Mucosa of descending colon (tissue), 3 donors: ENCODE measurements around the gene PTPRE. TPM values are rescaled to one million over a fixed set of nuclear protein-coding genes. Genes with fewer than 3 reads are reported as not detected.
A peak's percentile ranks its signal among the peaks of the same experiment; 100 is the strongest.
"Not testable (repeated sequence)": the region's sequence is repeated elsewhere in the genome, so short reads cannot be mapped to it uniquely, and the experiment has no call there.

Source experiments
- ATAC-seq: fragments of 200-7000 bp; cut with Tn5 transposase; one replicate; pipeline ENCODE4 v1.9.1; 2020; ENCODE audit warnings: mild to moderate bottlenecking, moderate library complexity
- DNase-seq, 3 donors: peaks; one replicate each; pipeline ENCODE4 v3.0.0-alpha.2; 2020
- H3K36me3 ChIP-seq: fragments of 200-600 bp; one replicate; pipeline ENCODE4 v1.8.0; 2021; ENCODE audit warnings: low read depth, mild to moderate bottlenecking
- H3K4me1 ChIP-seq: fragments of 200-600 bp; one replicate; pipeline ENCODE4 v1.8.0; 2021; ENCODE audit warnings: low read depth, mild to moderate bottlenecking
- H3K4me3 ChIP-seq: fragments of 200-600 bp; one replicate; pipeline ENCODE4 v1.8.0; 2021; ENCODE audit warnings: mild to moderate bottlenecking
- H3K9me3 ChIP-seq: fragments of 200-600 bp; one replicate; pipeline ENCODE4 v1.8.0; 2021; ENCODE audit warnings: mild to moderate bottlenecking
- CTCF ChIP-seq: fragments of 200-600 bp; IDR thresholded peaks from one replicate; pipeline ENCODE4 v1.8.0; 2022; ENCODE audit warnings: antibody characterized with exemption, mild to moderate bottlenecking
- intact Hi-C, 2 donors: fragments of 100-400 bp; cut with DNase I in 1 of 2; cut with micrococcal nuclease in 1 of 2; formaldehyde crosslinking; loops; one replicate each; pipeline versions ENCODE4 v1.11.0 to v1.11.1; 2022; cut with DNase I, micrococcal nuclease
- total RNA-seq, 3 donors: library from RNA; stranded (reverse); fragmentation: NEBNext Ultra II Directional in 2 of 3; extraction: Animal tissue kit (Norgen Biotek cat#: 25700) in 2 of 3; gene quantifications; one replicate each; pipeline versions ENCODE4 v1.2.1 to v1.2.4, GENCODE V29; 2021 to 2023
- donor health status: DM: no; HTN: no; CAD: no; lungs with moderate emphysema.
- donor health status: DM: no; HTN: no; CAD: no.
- donor health status: DM: no; HTN: yes; CAD: no.

Gene PTPRE
- total RNA-seq, 3 donors from 2014 or later, result 28.8 to 33.6 (median 32.5) TPM

- ATAC-seq, result peak; percentile 24
- intact Hi-C loops, result no loop called here
- no peaks in the 10 kb centered on the region for H3K4me1 ChIP-seq
- no peak for DNase-seq
- TF ChIP-seq CTCF, result no peak
- no peaks in the 10 kb centered on the region for H3K9me3 ChIP-seq
- H3K36me3 ChIP-seq, result no peaks in the 10 kb centered on the region
- H3K4me3 ChIP-seq, result no peak overlapping the region
Observed at GRCh38 chr10:128086003-128086863, 179.3 kb downstream of the PTPRE start.

GRCh38 chr10:128087146-128087883, 180.4 kb downstream of the PTPRE start:
- Histone ChIP-seq H3K36me3 (no peaks in the 10 kb centered on the region), H3K4me1 (no peaks in the 10 kb centered on the region), H3K4me3 (no peak overlapping the region), H3K9me3 (no peaks in the 10 kb centered on the region)
- ATAC-seq (no peak), DNase-seq (no peak)
- intact Hi-C loops, result no loop called here
- no peak for TF ChIP-seq CTCF

- Histone ChIP-seq H3K4me1 (no peaks in the 10 kb centered on the region), H3K36me3 (no peaks in the 10 kb centered on the region), H3K4me3 (no peak overlapping the region), H3K9me3 (no peaks in the 10 kb centered on the region)
- DNase-seq (no peak), ATAC-seq (peak; percentile 70)
- no peak for TF ChIP-seq CTCF
- intact Hi-C loops, result no loop called here
Observed at GRCh38 chr10:128087884-128088709, 181.2 kb downstream of the PTPRE start.

GRCh38 chr10:128091636-128092210, 184.8 kb downstream of the PTPRE start:
- no peak for DNase-seq
- Histone ChIP-seq H3K36me3 (no peaks in the 10 kb centered on the region), H3K4me1 (no peaks in the 10 kb centered on the region), H3K4me3 (no peak overlapping the region), H3K9me3 (no peaks in the 10 kb centered on the region)
- intact Hi-C loops, result no loop called here
- no peak for TF ChIP-seq CTCF
- ATAC-seq, result no peak

GRCh38 chr10:128092454-128092853, 185.6 kb downstream of the PTPRE start:
- Histone ChIP-seq H3K4me3 (no peak overlapping the region), H3K4me1 (no peaks in the 10 kb centered on the region), H3K36me3 (no peaks in the 10 kb centered on the region), H3K9me3 (no peaks in the 10 kb centered on the region)
- ATAC-seq (no peak), DNase-seq (no peak)
- no peak for TF ChIP-seq CTCF
- intact Hi-C loops, result no loop called here

- H3K36me3 ChIP-seq, DNase-seq, H3K4me3 ChIP-seq, ATAC-seq, H3K9me3 ChIP-seq, H3K4me1 ChIP-seq, intact Hi-C loops: not testable (repeated sequence)
Observed at GRCh38 chr10:128094596-128094995, 187.7 kb downstream of the PTPRE start.
